ENCODE data around the gene ARTN. TPM values are rescaled to one million over a fixed set of nuclear protein-coding genes. Genes with fewer than 3 reads are reported as not detected.

Gene ARTN
- total and polyA plus RNA-seq, 11 donors, result 0.07 to 1.3 (median 0.23) TPM; not detected in 6

DNA sequence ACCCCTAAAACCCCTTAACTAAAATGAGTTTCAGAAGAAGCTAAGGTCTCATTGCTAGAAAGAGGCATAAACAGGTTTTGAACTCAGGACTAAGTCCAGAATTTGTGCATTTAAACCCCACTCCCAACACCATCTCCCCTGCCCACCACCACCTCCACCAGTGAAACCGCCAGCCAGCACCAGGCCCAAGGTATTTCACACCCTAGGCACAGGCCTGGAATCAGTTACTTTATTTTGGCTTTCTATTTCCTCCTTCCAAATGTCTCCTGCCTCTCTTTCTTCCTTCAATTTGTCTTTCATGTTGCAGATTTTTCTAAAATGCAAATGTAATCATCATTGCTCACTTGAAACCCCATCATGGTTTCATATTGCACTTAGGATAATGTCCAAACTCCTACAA lies 11.3 kb downstream of the ARTN start:
- ATAC-seq (no peak), DNase-seq (no peak)
- intact Hi-C loops (cut with DNase I), result loop anchor here in 1 of 10 donors (5.0 kb wide), 1 partner anchor 238 kb away; the partner anchor contains the start of gene ST3GAL3
- Histone ChIP-seq H3K36me3 (peaks cover 0 to 7% (median 2%) of the 10 kb centered on the region in 9 donors), H3K9me3 (no peaks in the 10 kb centered on the region), H3K27me3 (no peaks in the 10 kb centered on the region), H3K4me1 (peaks cover 6 to 42% (median 37%) of the 10 kb centered on the region in 12 donors), H3K4me3 (no peak overlapping the region), H3K27ac (peak overlapping the region in 1 of 12 donors; percentile 93)
- WGBS, 4 donors, result 95 to 100% (median 97%) methylated on average over 1 of the region's 1 CpG
- TF ChIP-seq, protein P1, sequence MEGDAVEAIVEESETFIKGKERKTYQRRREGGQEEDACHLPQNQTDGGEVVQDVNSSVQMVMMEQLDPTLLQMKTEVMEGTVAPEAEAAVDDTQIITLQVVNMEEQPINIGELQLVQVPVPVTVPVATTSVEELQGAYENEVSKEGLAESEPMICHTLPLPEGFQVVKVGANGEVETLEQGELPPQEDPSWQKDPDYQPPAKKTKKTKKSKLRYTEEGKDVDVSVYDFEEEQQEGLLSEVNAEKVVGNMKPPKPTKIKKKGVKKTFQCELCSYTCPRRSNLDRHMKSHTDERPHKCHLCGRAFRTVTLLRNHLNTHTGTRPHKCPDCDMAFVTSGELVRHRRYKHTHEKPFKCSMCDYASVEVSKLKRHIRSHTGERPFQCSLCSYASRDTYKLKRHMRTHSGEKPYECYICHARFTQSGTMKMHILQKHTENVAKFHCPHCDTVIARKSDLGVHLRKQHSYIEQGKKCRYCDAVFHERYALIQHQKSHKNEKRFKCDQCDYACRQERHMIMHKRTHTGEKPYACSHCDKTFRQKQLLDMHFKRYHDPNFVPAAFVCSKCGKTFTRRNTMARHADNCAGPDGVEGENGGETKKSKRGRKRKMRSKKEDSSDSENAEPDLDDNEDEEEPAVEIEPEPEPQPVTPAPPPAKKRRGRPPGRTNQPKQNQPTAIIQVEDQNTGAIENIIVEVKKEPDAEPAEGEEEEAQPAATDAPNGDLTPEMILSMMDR (IDR thresholded peaks at IDR 0.05), result no peak
- no peak for TF ChIP-seq POLR2A (IDR thresholded peaks at IDR 0.05)

DNA sequence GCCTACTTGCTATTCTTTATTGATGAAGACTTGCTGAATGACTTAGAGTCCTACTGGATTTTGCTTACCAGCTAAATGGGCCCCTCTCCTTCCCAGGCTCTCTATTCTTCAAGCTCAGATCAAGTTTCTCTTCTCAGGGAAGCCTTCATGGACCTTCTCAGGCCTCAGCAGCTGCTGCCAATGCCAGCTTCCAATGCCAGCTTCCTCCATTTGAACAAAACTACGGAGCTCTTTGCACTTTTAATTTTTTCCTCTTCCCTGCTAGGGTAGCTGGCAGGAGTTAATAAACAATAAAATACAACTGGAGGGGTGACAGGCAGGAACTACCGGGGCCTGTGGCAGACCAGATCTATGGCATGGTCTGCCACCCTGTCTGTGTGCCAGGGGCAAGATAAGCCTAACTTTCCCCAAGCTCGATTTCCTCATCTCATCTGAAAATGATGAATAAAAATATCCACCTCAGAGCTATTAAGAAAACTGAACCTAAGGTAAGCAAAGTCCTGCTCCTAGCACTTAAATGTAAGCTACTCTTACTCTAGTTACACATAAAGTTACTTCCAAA lies 12.2 kb downstream of the ARTN start:
- Histone ChIP-seq H3K4me1 (peaks cover 6 to 51% (median 46%) of the 10 kb centered on the region in 12 donors), H3K9me3 (no peaks in the 10 kb centered on the region), H3K4me3 (peak overlapping the region; percentile 48 to 83 (median 71)), H3K27ac (peak overlapping the region in 11 of 12 donors; percentile 89 to 99 (median 97)), H3K36me3 (peaks cover 0 to 15% (median 9%) of the 10 kb centered on the region in 9 donors), H3K27me3 (no peaks in the 10 kb centered on the region)
- WGBS, 4 donors, result 12 to 17% (median 14%) methylated on average over 3 of the region's 3 CpGs
- intact Hi-C loops (cut with DNase I), result loop anchor here in 4 of 10 donors (1.0 to 5.0 kb wide), 3 partner anchors 29 to 238 kb away; partner anchors contain the start of genes ATP6V0B (in 4 of the 4) and ST3GAL3 (in 1 of the 4)
- DNase-seq, result peak in 1 of 5 donors; percentile 8
- no peak for ATAC-seq
- no peak for TF ChIP-seq POLR2A (IDR thresholded peaks at IDR 0.05)
- TF ChIP-seq, protein P1 (IDR thresholded peaks at IDR 0.05), result no peak

DNA sequence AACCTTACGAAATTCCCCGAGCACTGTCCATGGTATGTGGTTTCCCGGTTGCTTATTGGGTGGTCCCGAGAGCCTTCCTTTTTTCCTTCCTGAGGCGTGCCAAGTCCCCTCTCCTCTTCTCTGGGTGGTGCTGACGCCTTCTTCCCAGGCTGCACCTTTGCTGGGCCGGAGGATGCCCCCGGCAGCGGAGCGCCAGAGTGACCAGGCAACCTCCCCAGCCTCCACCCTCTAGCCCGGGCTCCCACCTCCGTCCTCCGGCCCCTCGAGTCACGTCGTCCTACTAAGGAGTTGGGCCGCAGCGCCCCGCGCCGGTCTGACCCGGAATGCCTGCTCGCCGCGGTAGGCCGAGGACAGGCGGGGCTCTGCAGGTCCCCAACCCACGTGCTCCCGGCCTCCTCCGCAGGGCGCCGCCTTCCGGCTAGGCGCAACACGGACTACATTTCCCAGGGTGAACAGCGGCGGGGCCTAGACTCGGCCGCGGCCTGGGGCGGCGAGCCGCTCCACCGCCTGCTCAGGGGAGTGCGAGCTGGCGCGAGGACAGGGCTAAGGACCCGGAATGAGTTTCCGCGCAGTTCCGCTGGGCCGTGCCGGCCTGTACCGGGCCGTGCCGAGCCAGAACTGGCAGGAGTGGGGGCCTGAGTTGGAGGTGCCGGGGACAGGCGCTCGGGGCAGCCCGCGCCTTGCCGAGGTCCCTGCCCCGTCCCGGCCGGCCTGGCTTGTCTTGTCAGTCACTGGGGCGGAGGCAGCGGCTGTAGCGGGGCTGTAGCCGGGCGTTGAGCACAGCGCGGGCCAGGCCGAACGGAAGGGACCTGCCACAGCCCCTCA lies 12.8 kb downstream of the ARTN start, which contains the start of gene IPO13:
Gene IPO13, plus strand, starts transcription at position 715 of the 825 bp plus-strand sequence. CDS start 651 bp downstream, outside the sequence.
- H3K4me3 ChIP-seq, result peak within 1 kb of the TSS; percentile 48 to 83 (median 71)
- H3K9me3 ChIP-seq, result no peaks in the 10 kb centered on the region
- DNase-seq, result peak; percentile 95 to 98 (median 96)

More for the DNA sequence above, 12.8 kb downstream of the ARTN start, which contains the start of gene IPO13:
- peak; percentile 90 to 94 (median 93) for ATAC-seq
- TF ChIP-seq, protein P1 (IDR thresholded peaks at IDR 0.05), result peak; percentile 56 to 88 (median 70)
- peak in 1 of 2 donors; percentile 83 for TF ChIP-seq POLR2A (IDR thresholded peaks at IDR 0.05)
- Histone ChIP-seq H3K27me3 (no peaks in the 10 kb centered on the region), H3K36me3 (peaks cover 0 to 18% (median 9%) of the 10 kb centered on the region in 9 donors), H3K27ac (peak within 1 kb of the TSS; percentile 89 to 99 (median 97)), H3K4me1 (peaks cover 6 to 57% (median 48%) of the 10 kb centered on the region in 12 donors)
- 0 to 1% (median 0%) methylated on average over 48 to 74 of the region's 74 CpGs for WGBS, 4 donors
- intact Hi-C loops (cut with DNase I), result loop anchor here in 4 of 10 donors (1.0 to 5.0 kb wide), 4 partner anchors 13 to 239 kb away; partner anchors contain the start of genes ATP6V0B (in 4 of the 4) and ST3GAL3 (in 1 of the 4)

Measured in heart left ventricle (tissue), 16 donors.